ENCODE results near the gene KRT3.

- TF ChIP-seq ELF4 (CRISPR knock-in tag; IDR thresholded peaks at IDR 0.05; ENCODE audit: low read depth) (no peak), FOXJ3 (CRISPR knock-in tag; IDR thresholded peaks at IDR 0.05; ENCODE audit: borderline replicate concordance) (no peak), CTCF (IDR thresholded peaks at IDR 0.05) (no peak), NR3C1 (CRISPR knock-in tag; conservative IDR thresholded peaks at IDR 0.05; ENCODE audit: low read depth) (no peak), USF2 (CRISPR knock-in tag; IDR thresholded peaks at IDR 0.05) (no peak), NR2C2 (CRISPR knock-in tag; IDR thresholded peaks at IDR 0.05) (no peak)
Measured at GRCh38 chr12:52768479-52769200, 27.3 kb downstream of the KRT3 start.

All from WTC11 (cell line).